HG02852 (cell line): ENCODE measurements around the gene BTG1.

ENCODE experiments used
- ATAC-seq: cut with Tn5 transposase; IDR thresholded peaks from one replicate; pipeline ENCODE4 v1.9.1; 2021; ENCODE audit warnings: mild to moderate bottlenecking, moderate library complexity; ENCODE audit not compliant: unreplicated experiment

Gene BTG1

GRCh38 chr12:92134638-92135274 is 10.9 kb downstream of the BTG1 start:
- ATAC-seq, result no peak

GRCh38 chr12:92133795-92134637 is 11.6 kb downstream of the BTG1 start:
- peak; percentile 37 for ATAC-seq

- no peak for ATAC-seq
Observed at GRCh38 chr12:92133171-92133570, 12.5 kb downstream of the BTG1 start.

GRCh38 chr12:92132288-92132687 is 13.4 kb downstream of the BTG1 start:
- ATAC-seq, result no peak

GRCh38 chr12:92130999-92131398 is 14.6 kb downstream of the BTG1 start:
- ATAC-seq, result no peak

GRCh38 chr12:92129609-92130008 is 16.0 kb downstream of the BTG1 start:
- no peak for ATAC-seq

- no peak for ATAC-seq
Observed at GRCh38 chr12:92128612-92129011, 17.0 kb downstream of the BTG1 start.

GRCh38 chr12:92124689-92125029 is 21.0 kb downstream of the BTG1 start:
- no peak for ATAC-seq

- ATAC-seq, result no peak
Observed at GRCh38 chr12:92123780-92124688, 21.6 kb downstream of the BTG1 start.

- no peak for ATAC-seq
Observed at GRCh38 chr12:92122941-92123779, 22.5 kb downstream of the BTG1 start.

- no peak for ATAC-seq
Observed at GRCh38 chr12:92121826-92122225, 23.8 kb downstream of the BTG1 start.

- no peak for ATAC-seq
Observed at GRCh38 chr12:92118826-92119536, 26.7 kb downstream of the BTG1 start.

- no peak for ATAC-seq
Observed at GRCh38 chr12:92114834-92115233, 30.8 kb downstream of the BTG1 start.

GRCh38 chr12:92111256-92111655 is 34.4 kb downstream of the BTG1 start:
- no peak for ATAC-seq

- ATAC-seq, result no peak
Observed at GRCh38 chr12:92110083-92110640, 35.5 kb downstream of the BTG1 start.

GRCh38 chr12:92109613-92110012 is 36.0 kb downstream of the BTG1 start:
- ATAC-seq, result no peak

- no peak for ATAC-seq
Observed at GRCh38 chr12:92108651-92109050, 37.0 kb downstream of the BTG1 start.

- no peak for ATAC-seq
Observed at GRCh38 chr12:92107621-92108131, 38.0 kb downstream of the BTG1 start.

GRCh38 chr12:92107094-92107493 is 38.6 kb downstream of the BTG1 start:
- ATAC-seq, result no peak
